GM10248 (cell line): ENCODE results near the gene DMAC2.
A peak's percentile ranks its signal among the peaks of the same experiment; 100 is the strongest.

ENCODE experiments used
- CTCF ChIA-PET: fragments of 300-600 bp; sonication (Branson Sonifier 250); formaldehyde crosslinking; extraction: SDS; loops from one replicate; lab custom pipeline; 2021; ENCODE audit warnings: antibody characterized with exemption; lab: Yijun Ruan, JAX
- POLR2A ChIA-PET: fragments of 350-650 bp; sonication (Branson Sonifier 250); formaldehyde crosslinking; extraction: SDS; loops from one replicate; lab custom pipeline; 2020; ENCODE audit warnings: antibody characterized with exemption; lab: Yijun Ruan, JAX
- DNase-seq: peaks from one replicate; pipeline ENCODE4 v3.0.0; 2012; ENCODE audit errors: extremely low spot score
- TF ChIP-seq, protein P1 (sequence below): IDR thresholded peaks from 2 replicates; pipeline ENCODE4 v1.5.1; 2012; ENCODE audit warnings: mild to moderate bottlenecking, low read depth; ENCODE audit errors: extremely low read depth, missing control alignments, control extremely low read depth

Gene DMAC2

DNA sequence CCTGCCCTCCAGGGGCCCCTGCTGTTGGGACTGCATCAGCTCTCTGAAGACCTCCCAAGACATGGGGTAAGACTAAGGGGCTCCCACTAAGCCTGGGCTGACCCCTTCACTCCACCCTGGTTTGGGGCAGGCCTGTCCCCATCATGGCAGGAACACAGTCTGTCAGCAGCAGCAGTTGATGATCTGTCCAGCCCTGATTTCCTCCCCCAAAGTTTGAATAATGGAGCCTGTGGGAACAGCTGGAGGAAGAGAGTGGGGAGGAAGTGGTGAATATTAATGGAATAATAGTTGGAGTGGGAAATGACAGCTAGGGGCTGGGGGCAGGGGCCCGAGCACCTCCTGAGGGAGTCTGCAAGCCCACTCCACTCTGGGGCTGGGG, 11.2 kb downstream of the DMAC2 start:
- DNase-seq: no peak
- TF ChIP-seq, protein P1, sequence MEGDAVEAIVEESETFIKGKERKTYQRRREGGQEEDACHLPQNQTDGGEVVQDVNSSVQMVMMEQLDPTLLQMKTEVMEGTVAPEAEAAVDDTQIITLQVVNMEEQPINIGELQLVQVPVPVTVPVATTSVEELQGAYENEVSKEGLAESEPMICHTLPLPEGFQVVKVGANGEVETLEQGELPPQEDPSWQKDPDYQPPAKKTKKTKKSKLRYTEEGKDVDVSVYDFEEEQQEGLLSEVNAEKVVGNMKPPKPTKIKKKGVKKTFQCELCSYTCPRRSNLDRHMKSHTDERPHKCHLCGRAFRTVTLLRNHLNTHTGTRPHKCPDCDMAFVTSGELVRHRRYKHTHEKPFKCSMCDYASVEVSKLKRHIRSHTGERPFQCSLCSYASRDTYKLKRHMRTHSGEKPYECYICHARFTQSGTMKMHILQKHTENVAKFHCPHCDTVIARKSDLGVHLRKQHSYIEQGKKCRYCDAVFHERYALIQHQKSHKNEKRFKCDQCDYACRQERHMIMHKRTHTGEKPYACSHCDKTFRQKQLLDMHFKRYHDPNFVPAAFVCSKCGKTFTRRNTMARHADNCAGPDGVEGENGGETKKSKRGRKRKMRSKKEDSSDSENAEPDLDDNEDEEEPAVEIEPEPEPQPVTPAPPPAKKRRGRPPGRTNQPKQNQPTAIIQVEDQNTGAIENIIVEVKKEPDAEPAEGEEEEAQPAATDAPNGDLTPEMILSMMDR: no peak
- ChIA-PET CTCF (interaction anchor here (0.9 to 2.2 kb wide), 5 partner anchors 10 to 224 kb away, joined by 4 to 11 read pairs (median 7); partner anchors contain the start of gene DMAC2), POLR2A (interaction anchor here (0.7 kb wide), 1 partner anchor 147 kb away, joined by 3 read pairs; the partner anchor contains the start of gene CEACAM21)

DNA sequence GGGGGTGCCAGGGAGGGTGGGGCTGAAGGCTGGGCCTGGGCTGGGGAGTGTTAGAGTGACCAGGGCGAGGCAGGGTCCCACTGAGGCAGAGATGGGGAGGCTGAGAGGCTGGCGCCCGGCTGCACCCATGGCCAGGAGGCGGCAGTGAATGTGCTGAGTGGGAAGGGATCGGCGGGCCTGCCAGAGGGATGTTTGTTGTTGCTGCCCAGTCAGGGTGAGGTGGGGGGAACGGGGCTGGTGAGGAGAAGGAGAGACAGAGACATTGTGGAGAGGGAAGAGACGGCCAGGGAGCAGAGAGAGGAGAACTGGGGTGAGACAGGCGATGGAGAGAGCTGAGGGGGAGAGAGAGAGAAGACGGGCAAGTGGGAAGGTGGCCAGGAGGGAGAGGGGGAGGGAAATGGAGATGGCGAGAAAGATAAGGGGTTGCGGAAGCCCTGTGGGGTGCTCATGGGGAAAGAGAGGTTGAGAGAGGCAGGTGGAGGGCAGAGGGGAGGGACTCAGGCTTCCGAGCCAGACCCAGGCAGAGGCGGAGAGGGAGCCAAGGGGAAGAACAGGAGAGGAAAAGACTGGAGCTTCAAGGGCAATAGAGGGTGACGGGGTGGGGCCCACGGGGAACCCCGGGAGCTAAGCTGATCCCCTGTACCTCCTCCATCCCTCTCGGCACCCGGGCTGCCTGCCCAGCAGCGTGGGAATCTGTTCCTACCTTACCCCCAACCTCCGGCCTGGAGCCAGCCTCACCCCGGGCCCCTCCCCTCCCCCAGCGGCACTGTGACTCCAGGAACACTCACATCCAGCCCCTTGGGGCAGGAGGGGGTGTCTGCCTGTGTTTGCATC, 11.8 kb downstream of the DMAC2 start:
- POLR2A ChIA-PET: interaction anchor here (0.6 kb wide), 1 partner anchor 103 kb away, joined by 11 read pairs; no protein-coding TSS in a partner anchor
- DNase-seq: peak; percentile 44
- CTCF ChIA-PET: interaction anchor here (0.9 to 2.2 kb wide), 4 partner anchors 11 to 224 kb away, joined by 4 to 11 read pairs (median 8); partner anchors contain the start of gene DMAC2
- TF ChIP-seq, protein P1: no peak

DNA sequence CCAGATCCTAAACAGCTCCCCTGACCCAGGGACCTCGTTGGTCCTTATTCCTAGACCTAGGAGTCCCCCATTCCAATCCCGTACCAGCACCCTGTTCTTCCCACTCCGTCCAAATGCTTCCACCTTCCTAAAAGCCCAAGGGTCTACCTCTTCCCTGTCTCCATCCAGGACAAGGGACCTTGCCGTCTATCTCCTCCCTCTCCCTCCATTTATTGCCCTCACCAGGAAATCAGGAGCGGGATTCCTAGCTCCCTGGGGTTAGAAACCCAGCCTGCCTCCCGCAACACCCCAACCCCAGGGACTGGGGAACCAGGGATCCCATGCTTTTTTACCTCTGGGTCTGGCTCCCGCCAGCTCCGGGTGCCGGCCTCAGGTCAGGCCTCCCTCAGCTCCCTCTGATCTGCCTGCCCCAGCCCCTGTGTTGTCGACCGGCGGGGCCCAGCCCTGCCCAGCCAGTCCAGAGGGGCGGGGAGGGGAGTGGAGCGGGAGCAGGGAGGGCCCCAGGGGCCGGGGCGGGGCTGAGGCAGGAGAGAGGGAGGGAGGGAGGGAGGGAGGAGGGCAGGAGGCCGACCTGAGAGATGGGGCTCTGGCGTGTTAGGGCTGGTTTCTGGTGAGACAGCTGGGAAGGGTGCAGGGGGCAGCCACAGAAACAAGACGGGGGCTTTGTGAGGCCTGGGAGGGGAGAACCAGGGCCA, 12.6 kb downstream of the DMAC2 start, which contains the start of gene B3GNT8:
B3GNT8 (minus strand) TSS at position 423 of the 695 bp plus-strand sequence. CDS start 596 bp downstream, outside the sequence.
- ChIA-PET POLR2A (interaction anchor here (0.6 kb wide), 1 partner anchor 103 kb away, joined by 11 read pairs; no protein-coding TSS in a partner anchor), CTCF (interaction anchor here (1.1 to 2.1 kb wide), 2 partner anchors 22 to 136 kb away, joined by 5 to 7 read pairs; no protein-coding TSS in a partner anchor)
- TF ChIP-seq, protein P1: no peak
- DNase-seq: peak; percentile 86

DNA sequence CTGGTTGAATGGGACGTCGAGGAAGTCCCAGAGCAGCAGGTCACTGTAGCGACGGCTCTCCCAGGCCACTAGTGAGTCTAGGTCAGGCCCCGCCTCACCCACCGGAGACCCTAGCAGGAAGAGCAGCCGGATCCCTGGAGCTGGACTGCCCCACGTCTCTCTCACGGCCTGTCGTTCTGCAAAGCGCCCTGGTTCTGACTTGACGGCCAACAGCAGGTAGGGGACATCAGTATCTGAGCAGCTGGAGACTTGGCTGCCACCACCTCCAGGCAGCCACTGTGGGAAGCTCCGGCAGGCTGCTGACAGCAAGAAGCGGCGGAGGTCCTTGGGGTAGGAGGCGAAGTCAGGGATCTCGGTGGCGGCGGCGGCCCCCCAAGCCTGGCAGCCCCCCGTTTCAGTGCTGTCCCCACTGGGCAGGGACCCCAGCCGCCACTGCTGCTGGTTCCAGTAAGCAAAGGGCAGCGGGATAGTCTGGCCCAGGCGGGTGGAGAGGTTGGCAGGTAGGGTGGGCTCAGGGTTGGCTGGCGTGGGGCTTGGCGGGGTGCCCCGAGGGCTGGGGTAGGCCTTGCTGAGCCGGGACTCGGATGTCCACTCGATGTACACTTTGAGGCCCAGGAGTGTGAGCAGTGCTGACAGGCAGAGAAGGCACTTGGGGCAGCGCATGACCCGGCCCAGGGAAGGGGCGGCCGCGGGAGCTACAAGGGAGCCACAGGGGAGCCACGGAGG, 13.4 kb downstream of the DMAC2 start:
- ChIA-PET CTCF (interaction anchor here (1.1 kb wide), 1 partner anchor 22 kb away, joined by 5 read pairs; no protein-coding TSS in a partner anchor), POLR2A (no interaction called here)
- DNase-seq: no peak
- TF ChIP-seq, protein P1: no peak

DNA sequence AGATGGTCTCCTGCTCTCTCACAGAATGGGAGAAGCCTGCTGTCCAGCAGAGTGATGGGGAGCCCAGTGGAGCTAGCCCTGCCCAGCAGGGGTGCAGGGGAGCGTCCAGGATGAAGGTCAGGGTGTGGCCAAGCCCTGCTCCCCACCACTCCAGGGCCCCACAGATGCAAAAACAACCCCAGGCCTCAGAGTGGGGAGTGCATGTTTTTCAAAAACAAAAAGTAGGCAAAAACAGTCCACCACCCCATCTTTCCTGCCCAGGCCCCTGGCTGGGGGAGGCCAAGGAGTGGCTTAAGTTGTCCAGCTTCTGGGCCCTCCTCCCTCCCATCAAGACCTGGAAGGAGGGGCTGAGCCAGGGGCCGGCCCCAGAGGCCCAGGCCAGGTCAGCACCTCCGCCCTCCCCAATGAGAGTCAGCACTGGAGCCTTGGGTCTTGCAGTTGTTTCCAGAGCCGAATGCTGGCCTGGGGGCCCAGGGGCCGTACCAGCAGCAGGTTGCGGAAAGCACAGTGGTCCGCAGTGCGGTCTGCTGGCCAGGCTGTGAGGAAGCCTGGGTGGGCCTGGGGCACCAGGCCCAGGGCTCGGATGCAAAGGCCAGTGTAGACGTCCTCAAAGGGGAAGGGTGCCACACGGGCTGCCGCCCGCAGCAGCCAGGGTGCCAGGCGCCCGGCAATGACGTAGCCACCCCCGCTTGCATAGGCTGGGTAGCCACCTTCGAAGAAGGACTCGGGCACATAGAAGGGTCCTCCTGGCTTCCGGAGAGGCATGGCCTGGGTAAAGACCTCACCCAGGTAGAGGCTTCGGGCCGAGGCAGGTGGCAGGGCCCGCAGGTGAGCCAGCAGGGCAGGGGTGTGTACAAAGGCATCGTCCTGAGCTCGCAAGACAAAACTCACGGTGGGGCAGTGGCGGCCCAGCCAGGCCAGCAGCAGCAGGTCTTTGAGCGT, 14.3 kb downstream of the DMAC2 start:
- POLR2A ChIA-PET: no interaction called here
- DNase-seq: no peak
- CTCF ChIA-PET: no interaction called here
- TF ChIP-seq, protein P1: no peak
